ENCODE data around the gene IMPACT. TPM values are rescaled to one million over a fixed set of nuclear protein-coding genes. Genes with fewer than 3 reads are reported as not detected.

Gene IMPACT, protein sequence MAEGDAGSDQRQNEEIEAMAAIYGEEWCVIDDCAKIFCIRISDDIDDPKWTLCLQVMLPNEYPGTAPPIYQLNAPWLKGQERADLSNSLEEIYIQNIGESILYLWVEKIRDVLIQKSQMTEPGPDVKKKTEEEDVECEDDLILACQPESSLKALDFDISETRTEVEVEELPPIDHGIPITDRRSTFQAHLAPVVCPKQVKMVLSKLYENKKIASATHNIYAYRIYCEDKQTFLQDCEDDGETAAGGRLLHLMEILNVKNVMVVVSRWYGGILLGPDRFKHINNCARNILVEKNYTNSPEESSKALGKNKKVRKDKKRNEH
- total RNA-seq (2014; rRNA removed; shearing (Covaris generic)): 15.1 and 17.2 TPM in 2 replicates

- H3K27ac ChIP-seq: peak within 1 kb of the TSS; percentile 88
- H3K9me3 ChIP-seq (replicated peaks): no peaks in the 10 kb centered on the region
- H3K4me3 ChIP-seq: peak within 1 kb of the TSS; percentile 75
- no peaks in the 10 kb centered on the region for H3K4me1 ChIP-seq
- no peaks in the 10 kb centered on the region for H3K27me3 ChIP-seq
- DNase-seq: peak; percentile 84 to 88
- peaks cover 3% of the 10 kb centered on the region; the same call in 1 of the 2 replicates for H3K36me3 ChIP-seq
These were observed at the start of gene IMPACT for GRCh38 chr18:24426398-24427294. IMPACT (plus strand) TSS chr18:24426670; CDS start chr18:24426757, 87 bp downstream.

DNA sequence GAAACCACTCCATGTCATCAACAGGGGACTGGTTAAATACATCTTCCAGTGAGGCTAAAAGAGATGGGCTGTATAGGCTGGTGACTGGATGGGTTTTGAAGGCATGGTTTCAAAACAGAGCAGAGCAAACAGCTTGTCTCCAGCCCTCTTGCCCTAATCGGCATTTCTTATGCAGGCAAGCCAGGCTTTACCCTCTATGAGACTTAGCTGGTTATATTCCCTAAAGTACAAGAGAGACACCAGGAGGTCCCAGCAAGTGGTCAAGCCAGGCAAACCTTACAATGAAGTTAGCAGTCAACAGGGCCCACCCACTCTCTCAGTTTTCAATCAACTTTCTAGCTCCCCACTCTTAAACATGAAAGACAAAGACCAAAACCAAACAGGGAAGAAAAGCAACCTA is 47.9 kb upstream of the IMPACT start:
- H3K36me3 ChIP-seq: no peaks in the 10 kb centered on the region
- H3K9me3 ChIP-seq (replicated peaks): no peaks in the 10 kb centered on the region
- no peak for DNase-seq
- no peak overlapping the region for H3K27ac ChIP-seq
- no peaks in the 10 kb centered on the region for H3K27me3 ChIP-seq
- H3K4me3 ChIP-seq: no peak overlapping the region
- H3K4me1 ChIP-seq: no peaks in the 10 kb centered on the region

DNA sequence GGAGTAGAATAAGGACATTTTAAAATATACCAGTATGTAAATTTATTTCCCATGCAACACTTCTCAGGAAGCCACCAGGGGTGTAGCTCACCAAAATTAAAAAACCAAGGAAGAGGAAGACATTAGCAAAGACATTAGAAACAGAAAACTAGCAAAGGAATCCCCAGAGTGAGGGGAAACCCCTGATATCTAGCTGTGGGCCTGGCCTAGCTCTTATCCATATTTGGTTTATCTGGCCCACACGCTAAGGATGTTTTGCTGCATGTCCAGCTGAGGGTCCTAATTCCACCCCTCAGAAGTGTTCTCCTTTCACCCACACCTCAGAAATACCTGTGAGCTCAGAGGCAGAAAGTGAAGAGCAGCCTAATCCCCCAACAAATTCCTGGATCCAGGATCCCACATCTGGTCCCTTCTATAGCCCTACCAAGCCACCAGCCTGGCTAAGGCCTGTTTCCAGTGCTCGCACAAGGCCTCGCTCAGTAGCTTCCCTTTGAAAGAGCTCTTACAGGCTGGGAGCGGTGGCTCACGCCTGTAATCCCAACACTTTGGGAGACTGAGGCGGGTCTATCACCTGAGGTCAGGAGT is 46.2 kb upstream of the IMPACT start:
- Histone ChIP-seq H3K36me3 (no peaks in the 10 kb centered on the region), H3K27ac (no peak overlapping the region), H3K4me3 (no peak overlapping the region), H3K9me3 (replicated peaks) (no peaks in the 10 kb centered on the region), H3K4me1 (no peaks in the 10 kb centered on the region), H3K27me3 (no peaks in the 10 kb centered on the region)
- DNase-seq: no peak

- Histone ChIP-seq H3K36me3 (no peaks in the 10 kb centered on the region), H3K27ac (no peak overlapping the region), H3K4me1 (no peaks in the 10 kb centered on the region), H3K4me3 (no peak overlapping the region), H3K27me3 (no peaks in the 10 kb centered on the region), H3K9me3 (replicated peaks) (no peaks in the 10 kb centered on the region)
- no peak for DNase-seq
These were observed 45.3 kb upstream of the IMPACT start for GRCh38 chr18:24381126-24381525.

DNA sequence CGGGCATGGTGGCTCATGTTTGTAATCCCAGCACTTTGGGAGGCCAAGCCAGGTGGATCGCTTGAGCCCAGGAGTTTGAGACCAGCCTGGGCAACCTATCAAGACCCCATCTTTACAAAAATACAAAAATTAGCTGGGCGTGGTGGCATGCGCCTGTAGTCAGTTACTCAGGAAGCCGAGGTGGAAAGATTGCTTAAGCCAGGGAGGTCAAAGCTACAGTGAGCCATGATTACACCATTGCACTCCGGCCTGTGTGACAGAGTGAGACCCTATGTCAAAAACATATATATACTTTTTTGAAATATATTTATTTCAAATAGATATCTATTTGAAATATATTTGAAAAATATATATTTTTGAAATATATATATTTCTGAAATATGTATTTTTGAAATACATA is 39.8 kb upstream of the IMPACT start:
- H3K36me3 ChIP-seq: no peaks in the 10 kb centered on the region
- H3K27ac ChIP-seq: no peak overlapping the region
- H3K4me3 ChIP-seq: no peak overlapping the region
- H3K9me3 ChIP-seq (replicated peaks): no peaks in the 10 kb centered on the region
- no peak for DNase-seq
- H3K27me3 ChIP-seq: no peaks in the 10 kb centered on the region
- no peaks in the 10 kb centered on the region for H3K4me1 ChIP-seq

- Histone ChIP-seq H3K36me3 (no peaks in the 10 kb centered on the region), H3K9me3 (replicated peaks) (no peaks in the 10 kb centered on the region), H3K27me3 (no peaks in the 10 kb centered on the region), H3K27ac (no peak overlapping the region), H3K4me1 (no peaks in the 10 kb centered on the region), H3K4me3 (no peak overlapping the region)
- no peak for DNase-seq
These were observed 37.5 kb upstream of the IMPACT start for GRCh38 chr18:24388957-24389356.

GRCh38 chr18:24395049-24395795 is 31.2 kb upstream of the IMPACT start:
- Histone ChIP-seq H3K9me3 (replicated peaks) (no peaks in the 10 kb centered on the region), H3K27me3 (no peaks in the 10 kb centered on the region), H3K4me1 (no peaks in the 10 kb centered on the region), H3K27ac (no peak overlapping the region), H3K36me3 (no peaks in the 10 kb centered on the region), H3K4me3 (no peak overlapping the region)
- DNase-seq: no peak

DNA sequence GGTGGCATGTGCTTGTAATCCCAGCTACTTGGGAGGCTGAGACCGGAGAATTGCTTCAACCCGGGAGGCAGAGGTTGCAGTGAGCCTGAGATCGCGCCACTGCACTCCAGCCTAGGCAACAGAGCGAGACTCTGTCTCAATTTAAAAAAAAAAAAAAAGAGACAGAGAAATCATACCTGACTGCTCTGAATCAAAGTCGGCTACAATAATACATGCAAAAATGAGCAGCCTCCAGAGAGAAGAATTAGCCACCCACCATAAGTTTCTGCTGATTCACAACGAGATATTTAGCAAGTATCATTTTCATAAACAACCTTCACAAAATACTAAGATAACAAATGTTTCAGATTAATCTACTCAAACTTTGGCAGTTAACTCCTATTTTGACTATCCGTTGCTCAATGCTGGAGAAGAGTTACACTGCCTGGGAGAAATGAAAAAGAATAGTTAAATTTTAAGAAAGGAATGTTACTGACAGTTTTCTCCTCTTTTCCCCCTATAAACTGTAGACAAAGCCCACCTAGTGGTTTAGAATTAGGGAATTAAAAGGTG is 30.3 kb upstream of the IMPACT start:
- peak overlapping the region; percentile 90; the same call in 1 of the 2 replicates for H3K27ac ChIP-seq
- H3K4me1 ChIP-seq: no peaks in the 10 kb centered on the region
- DNase-seq: no peak
- H3K9me3 ChIP-seq (replicated peaks): no peaks in the 10 kb centered on the region
- no peaks in the 10 kb centered on the region for H3K36me3 ChIP-seq
- H3K27me3 ChIP-seq: no peaks in the 10 kb centered on the region
- H3K4me3 ChIP-seq: peak overlapping the region; percentile 79

GRCh38 chr18:24397131-24397693 is 29.3 kb upstream of the IMPACT start:
- Histone ChIP-seq H3K36me3 (no peaks in the 10 kb centered on the region), H3K9me3 (replicated peaks) (no peaks in the 10 kb centered on the region), H3K27me3 (no peaks in the 10 kb centered on the region), H3K4me1 (no peaks in the 10 kb centered on the region), H3K27ac (peak overlapping the region; percentile 90), H3K4me3 (peak overlapping the region; percentile 79)
- DNase-seq: peak; percentile 47 to 63

DNA sequence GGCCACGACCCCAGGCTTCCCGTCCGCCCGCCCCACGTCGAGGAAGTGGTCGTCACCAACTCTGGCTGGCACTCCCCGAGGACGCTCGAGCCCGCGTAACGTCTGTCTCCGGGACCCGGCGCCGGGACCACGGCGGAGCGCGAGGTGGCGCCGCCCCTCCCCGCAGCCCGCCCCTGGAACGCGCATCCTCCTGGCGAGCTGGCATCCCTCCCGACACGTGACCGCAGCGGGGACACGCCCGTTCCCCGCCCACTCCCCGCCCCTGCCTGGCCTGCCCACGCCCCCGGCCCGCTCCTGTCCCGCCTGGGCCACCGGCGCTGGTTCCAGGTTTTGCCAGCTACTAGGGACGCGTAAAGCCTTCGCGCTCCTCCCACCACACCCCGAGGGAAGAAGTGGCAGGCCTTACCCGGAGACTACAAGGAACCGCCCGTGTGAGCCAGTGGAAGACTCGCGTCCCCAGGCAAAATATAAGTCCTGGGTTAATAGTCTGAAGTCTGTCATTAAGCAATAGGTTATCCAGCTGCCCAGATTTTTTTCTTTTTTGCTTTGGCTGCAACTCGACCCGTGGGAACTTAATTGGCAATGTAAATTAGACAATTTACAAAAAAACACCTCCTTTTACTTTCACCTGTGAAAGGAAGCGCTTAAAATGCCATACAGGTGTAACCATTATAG is 28.6 kb upstream of the IMPACT start, which contains the start of gene OSBPL1A:
TSS of gene OSBPL1A (minus strand) at position 131 of the 675 bp plus-strand sequence. CDS start 20,291 bp downstream, outside the sequence.
- peak; percentile 91 to 92 for DNase-seq
- Histone ChIP-seq H3K36me3 (no peaks in the 10 kb centered on the region), H3K4me1 (no peaks in the 10 kb centered on the region), H3K27ac (peak within 1 kb of the TSS; percentile 90), H3K9me3 (replicated peaks) (no peaks in the 10 kb centered on the region), H3K27me3 (no peaks in the 10 kb centered on the region), H3K4me3 (peak within 1 kb of the TSS; percentile 79)

DNA sequence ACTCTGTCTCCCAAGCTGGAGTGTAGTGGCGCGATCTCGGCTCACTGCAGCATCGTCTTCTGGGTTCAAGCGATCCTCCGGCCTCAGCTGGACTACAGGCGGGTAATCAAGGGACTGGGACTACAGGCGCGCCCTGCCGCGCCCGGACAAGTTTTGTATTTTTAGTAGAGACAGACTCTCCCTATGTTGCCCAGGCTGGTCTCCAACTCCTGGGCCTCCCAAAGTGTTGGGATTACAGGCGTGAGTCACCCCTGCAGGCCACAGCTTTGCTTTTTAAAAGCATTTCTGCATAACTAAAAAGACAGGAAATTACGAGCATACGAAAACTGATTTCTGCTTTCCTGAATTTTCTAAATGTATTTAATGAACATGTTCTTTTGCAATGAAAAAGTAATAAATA is 27.9 kb upstream of the IMPACT start:
- DNase-seq: peak; percentile 37 to 44
- H3K4me1 ChIP-seq: no peaks in the 10 kb centered on the region
- peak overlapping the region; percentile 21; the same call in 1 of the 2 replicates for H3K27ac ChIP-seq
- H3K36me3 ChIP-seq: no peaks in the 10 kb centered on the region
- peak overlapping the region; percentile 79 for H3K4me3 ChIP-seq
- no peaks in the 10 kb centered on the region for H3K9me3 ChIP-seq (replicated peaks)
- H3K27me3 ChIP-seq: no peaks in the 10 kb centered on the region

DNA sequence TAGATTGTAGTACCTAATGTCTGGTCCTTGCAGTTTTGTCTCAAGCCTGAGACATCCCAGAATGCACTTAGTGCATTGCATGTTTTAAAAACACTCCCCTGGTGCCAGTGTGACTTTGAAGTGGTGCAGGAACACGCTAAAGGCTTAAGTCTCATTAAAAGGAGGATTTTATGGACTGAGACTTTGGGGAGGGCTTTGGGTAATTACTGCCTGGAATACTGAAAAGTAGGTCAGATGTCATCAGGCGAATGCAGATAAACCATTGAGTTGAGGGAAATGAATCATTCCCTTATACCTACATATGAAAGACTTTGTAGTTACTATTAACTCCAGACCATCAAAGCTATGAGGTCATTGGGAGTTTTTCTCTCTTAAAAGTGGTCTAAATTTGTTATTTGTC is 25.9 kb upstream of the IMPACT start:
- Histone ChIP-seq H3K36me3 (no peaks in the 10 kb centered on the region), H3K4me3 (no peak overlapping the region), H3K9me3 (replicated peaks) (no peaks in the 10 kb centered on the region), H3K4me1 (no peaks in the 10 kb centered on the region), H3K27ac (no peak overlapping the region), H3K27me3 (no peaks in the 10 kb centered on the region)
- DNase-seq: no peak

GRCh38 chr18:24402209-24402785 is 24.2 kb upstream of the IMPACT start:
- peak in 1 of 2 experiments; percentile 19 for DNase-seq
- H3K9me3 ChIP-seq (replicated peaks): no peaks in the 10 kb centered on the region

More at GRCh38 chr18:24402209-24402785, 24.2 kb upstream of the IMPACT start:
- no peaks in the 10 kb centered on the region for H3K4me1 ChIP-seq
- H3K27ac ChIP-seq: no peak overlapping the region
- H3K27me3 ChIP-seq: no peaks in the 10 kb centered on the region
- no peaks in the 10 kb centered on the region for H3K36me3 ChIP-seq
- no peak overlapping the region for H3K4me3 ChIP-seq
